ENCODE results near the gene ARHGEF16.

GRCh38 chr1:3422638-3423037 lies 31.8 kb upstream of the ARHGEF16 start:
- TF ChIP-seq, protein P1, sequence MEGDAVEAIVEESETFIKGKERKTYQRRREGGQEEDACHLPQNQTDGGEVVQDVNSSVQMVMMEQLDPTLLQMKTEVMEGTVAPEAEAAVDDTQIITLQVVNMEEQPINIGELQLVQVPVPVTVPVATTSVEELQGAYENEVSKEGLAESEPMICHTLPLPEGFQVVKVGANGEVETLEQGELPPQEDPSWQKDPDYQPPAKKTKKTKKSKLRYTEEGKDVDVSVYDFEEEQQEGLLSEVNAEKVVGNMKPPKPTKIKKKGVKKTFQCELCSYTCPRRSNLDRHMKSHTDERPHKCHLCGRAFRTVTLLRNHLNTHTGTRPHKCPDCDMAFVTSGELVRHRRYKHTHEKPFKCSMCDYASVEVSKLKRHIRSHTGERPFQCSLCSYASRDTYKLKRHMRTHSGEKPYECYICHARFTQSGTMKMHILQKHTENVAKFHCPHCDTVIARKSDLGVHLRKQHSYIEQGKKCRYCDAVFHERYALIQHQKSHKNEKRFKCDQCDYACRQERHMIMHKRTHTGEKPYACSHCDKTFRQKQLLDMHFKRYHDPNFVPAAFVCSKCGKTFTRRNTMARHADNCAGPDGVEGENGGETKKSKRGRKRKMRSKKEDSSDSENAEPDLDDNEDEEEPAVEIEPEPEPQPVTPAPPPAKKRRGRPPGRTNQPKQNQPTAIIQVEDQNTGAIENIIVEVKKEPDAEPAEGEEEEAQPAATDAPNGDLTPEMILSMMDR (IDR thresholded peaks at IDR 0.05; ENCODE audit: low read length) = no peak
- TF ChIP-seq EZH2phosphoT487 (IDR thresholded peaks at IDR 0.05; ENCODE audit: low read length) = no peak
